Esophagus squamous epithelium (tissue), 4 donors: ENCODE data around the gene CHD6.

Experiments used
- POLR2A ChIP-seq, 4 donors: fragments of 450-650 bp; IDR thresholded peaks; one replicate each; pipeline ENCODE4 v1.6.1; 2017; ENCODE audit warnings: antibody characterized with exemption in 4 of 4, mild to moderate bottlenecking in 4 of 4, moderate library complexity in 3 of 4
- TF ChIP-seq, protein P1 (sequence below), 6 experiments: fragments of 450-650 bp in 4 of 6; fragments of 200-600 bp in 2 of 6; sonication (generic) in 2 of 6; IDR thresholded peaks; one replicate each; pipeline ENCODE4 v1.5.1; 2016 to 2019; ENCODE audit warnings: antibody characterized with exemption in 6 of 6, mild to moderate bottlenecking in 4 of 6, moderate library complexity in 4 of 6

GRCh38 chr20:41394931-41395666, 223.1 kb downstream of the CHD6 start:
- TF ChIP-seq, protein P1, sequence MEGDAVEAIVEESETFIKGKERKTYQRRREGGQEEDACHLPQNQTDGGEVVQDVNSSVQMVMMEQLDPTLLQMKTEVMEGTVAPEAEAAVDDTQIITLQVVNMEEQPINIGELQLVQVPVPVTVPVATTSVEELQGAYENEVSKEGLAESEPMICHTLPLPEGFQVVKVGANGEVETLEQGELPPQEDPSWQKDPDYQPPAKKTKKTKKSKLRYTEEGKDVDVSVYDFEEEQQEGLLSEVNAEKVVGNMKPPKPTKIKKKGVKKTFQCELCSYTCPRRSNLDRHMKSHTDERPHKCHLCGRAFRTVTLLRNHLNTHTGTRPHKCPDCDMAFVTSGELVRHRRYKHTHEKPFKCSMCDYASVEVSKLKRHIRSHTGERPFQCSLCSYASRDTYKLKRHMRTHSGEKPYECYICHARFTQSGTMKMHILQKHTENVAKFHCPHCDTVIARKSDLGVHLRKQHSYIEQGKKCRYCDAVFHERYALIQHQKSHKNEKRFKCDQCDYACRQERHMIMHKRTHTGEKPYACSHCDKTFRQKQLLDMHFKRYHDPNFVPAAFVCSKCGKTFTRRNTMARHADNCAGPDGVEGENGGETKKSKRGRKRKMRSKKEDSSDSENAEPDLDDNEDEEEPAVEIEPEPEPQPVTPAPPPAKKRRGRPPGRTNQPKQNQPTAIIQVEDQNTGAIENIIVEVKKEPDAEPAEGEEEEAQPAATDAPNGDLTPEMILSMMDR (IDR thresholded peaks at IDR 0.05): no peak
- no peak for TF ChIP-seq POLR2A (IDR thresholded peaks at IDR 0.05)
